ENCODE data around the gene AKT3.
"Not testable (repeated sequence)": the region's sequence is repeated elsewhere in the genome, so short reads cannot be mapped to it uniquely, and the experiment has no call there.

The AKT3 gene

GRCh38 chr1:243837907-243838535 is 12.0 kb downstream of the AKT3 start:
- DNase-seq, result no peak

GRCh38 chr1:243834130-243834529 is 15.9 kb downstream of the AKT3 start:
- no peak for DNase-seq

GRCh38 chr1:243831463-243831862 is 18.6 kb downstream of the AKT3 start:
- no peak for DNase-seq

GRCh38 chr1:243827206-243827605 is 22.8 kb downstream of the AKT3 start:
- no peak for DNase-seq

- not testable (repeated sequence) for DNase-seq
Measured at GRCh38 chr1:243824907-243825306, 25.1 kb downstream of the AKT3 start.

- DNase-seq, result no peak
Measured at GRCh38 chr1:243821177-243821680, 28.8 kb downstream of the AKT3 start.

- no peak for DNase-seq
Measured at GRCh38 chr1:243819438-243819839, 30.6 kb downstream of the AKT3 start.

- no peak for DNase-seq
Measured at GRCh38 chr1:243818978-243819377, 31.1 kb downstream of the AKT3 start.

- no peak for DNase-seq
Measured at GRCh38 chr1:243814718-243815117, 35.3 kb downstream of the AKT3 start.

GRCh38 chr1:243807346-243807745 is 42.7 kb downstream of the AKT3 start:
- not testable (repeated sequence) for DNase-seq

- DNase-seq, result no peak
Measured at GRCh38 chr1:243806310-243806709, 43.7 kb downstream of the AKT3 start.

GRCh38 chr1:243802736-243803135 is 47.3 kb downstream of the AKT3 start:
- no peak for DNase-seq

GRCh38 chr1:243801378-243801777 is 48.7 kb downstream of the AKT3 start:
- DNase-seq, result no peak

GRCh38 chr1:243799908-243800307 is 50.1 kb downstream of the AKT3 start:
- DNase-seq, result no peak

GRCh38 chr1:243798726-243799125 is 51.3 kb downstream of the AKT3 start:
- no peak for DNase-seq

GRCh38 chr1:243796016-243796415 is 54.0 kb downstream of the AKT3 start:
- DNase-seq, result no peak

- no peak for DNase-seq
Measured at GRCh38 chr1:243793298-243793697, 56.7 kb downstream of the AKT3 start.

- no peak for DNase-seq
Measured at GRCh38 chr1:243792891-243793290, 57.2 kb downstream of the AKT3 start.

- no peak for DNase-seq
Measured at GRCh38 chr1:243792401-243792800, 57.6 kb downstream of the AKT3 start.

- DNase-seq, result no peak
Measured at GRCh38 chr1:243791586-243792267, 58.3 kb downstream of the AKT3 start.

- no peak for DNase-seq
Measured at GRCh38 chr1:243790404-243790803, 59.6 kb downstream of the AKT3 start.

GRCh38 chr1:243786531-243786930 is 63.5 kb downstream of the AKT3 start:
- no peak for DNase-seq

GRCh38 chr1:243784506-243784905 is 65.5 kb downstream of the AKT3 start:
- DNase-seq, result no peak

GRCh38 chr1:243783714-243784113 is 66.3 kb downstream of the AKT3 start:
- no peak for DNase-seq
